HG03045 (cell line): Measurements from ENCODE around the gene SAMD4A.

ENCODE experiments used
- ATAC-seq: cut with Tn5 transposase; IDR thresholded peaks from one replicate; pipeline ENCODE4 v1.9.1; 2021; ENCODE audit warnings: mild to moderate bottlenecking, moderate library complexity; ENCODE audit not compliant: unreplicated experiment

Gene SAMD4A

GRCh38 chr14:54698966-54699530 is 132.1 kb downstream of the SAMD4A start:
- ATAC-seq, result no peak

GRCh38 chr14:54699735-54700134 is 132.8 kb downstream of the SAMD4A start:
- no peak for ATAC-seq

GRCh38 chr14:54700717-54701116 is 133.8 kb downstream of the SAMD4A start:
- no peak for ATAC-seq

GRCh38 chr14:54702014-54702491 is 135.1 kb downstream of the SAMD4A start:
- ATAC-seq, result no peak

GRCh38 chr14:54702492-54702891 is 135.6 kb downstream of the SAMD4A start:
- no peak for ATAC-seq

GRCh38 chr14:54703082-54703481 is 136.2 kb downstream of the SAMD4A start:
- no peak for ATAC-seq

- ATAC-seq, result no peak
These were observed 136.8 kb downstream of the SAMD4A start for GRCh38 chr14:54703724-54704123.

GRCh38 chr14:54704768-54705167 is 137.8 kb downstream of the SAMD4A start:
- ATAC-seq, result no peak

GRCh38 chr14:54706769-54707168 is 139.8 kb downstream of the SAMD4A start:
- ATAC-seq, result no peak

- no peak for ATAC-seq
These were observed 141.2 kb downstream of the SAMD4A start for GRCh38 chr14:54708161-54708560.

- ATAC-seq, result no peak
These were observed 142.1 kb downstream of the SAMD4A start for GRCh38 chr14:54708982-54709381.

GRCh38 chr14:54709444-54709843 is 142.5 kb downstream of the SAMD4A start:
- ATAC-seq, result no peak

- no peak for ATAC-seq
These were observed 142.9 kb downstream of the SAMD4A start for GRCh38 chr14:54709867-54710266.

- ATAC-seq, result no peak
These were observed 144.4 kb downstream of the SAMD4A start for GRCh38 chr14:54711312-54711711.

- ATAC-seq, result no peak
These were observed 145.0 kb downstream of the SAMD4A start for GRCh38 chr14:54711812-54712464.

GRCh38 chr14:54712465-54713200 is 145.7 kb downstream of the SAMD4A start:
- ATAC-seq, result no peak

- no peak for ATAC-seq
These were observed 146.5 kb downstream of the SAMD4A start for GRCh38 chr14:54713379-54713778.

GRCh38 chr14:54715239-54715638 is 148.3 kb downstream of the SAMD4A start:
- ATAC-seq, result no peak

GRCh38 chr14:54715811-54716210 is 148.9 kb downstream of the SAMD4A start:
- no peak for ATAC-seq

GRCh38 chr14:54716862-54717261 is 149.9 kb downstream of the SAMD4A start:
- no peak for ATAC-seq

GRCh38 chr14:54718046-54718445 is 151.1 kb downstream of the SAMD4A start:
- ATAC-seq, result no peak

- no peak for ATAC-seq
These were observed 152.5 kb downstream of the SAMD4A start for GRCh38 chr14:54719406-54719805.
